GM18861 (cell line): ENCODE measurements around the gene SLC24A4.

Source experiments
- ATAC-seq: cut with Tn5 transposase; IDR thresholded peaks from one replicate; pipeline ENCODE4 v1.9.1; 2021; ENCODE audit not compliant: unreplicated experiment

The SLC24A4 gene

DNA sequence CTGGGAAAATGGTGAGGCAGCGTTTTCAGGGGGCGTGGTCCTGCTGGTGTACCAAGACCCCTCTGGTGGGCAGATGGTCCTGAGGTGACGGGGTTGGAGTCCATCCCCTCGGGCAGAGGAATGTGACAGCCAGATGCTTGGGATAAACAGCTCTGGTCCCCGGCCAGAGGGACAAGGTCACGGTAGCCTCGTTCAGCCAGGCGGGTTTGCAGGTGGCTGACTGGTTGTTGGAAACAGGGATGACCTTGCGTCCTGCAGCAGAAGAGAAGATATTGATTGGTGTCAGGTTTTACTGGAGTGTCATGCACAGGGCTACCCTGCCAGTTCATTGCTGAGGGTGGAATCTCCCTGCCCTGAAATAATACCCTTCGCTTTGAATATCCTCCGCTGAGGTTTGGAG is 43.3 kb downstream of the SLC24A4 start:
- no peak for ATAC-seq

DNA sequence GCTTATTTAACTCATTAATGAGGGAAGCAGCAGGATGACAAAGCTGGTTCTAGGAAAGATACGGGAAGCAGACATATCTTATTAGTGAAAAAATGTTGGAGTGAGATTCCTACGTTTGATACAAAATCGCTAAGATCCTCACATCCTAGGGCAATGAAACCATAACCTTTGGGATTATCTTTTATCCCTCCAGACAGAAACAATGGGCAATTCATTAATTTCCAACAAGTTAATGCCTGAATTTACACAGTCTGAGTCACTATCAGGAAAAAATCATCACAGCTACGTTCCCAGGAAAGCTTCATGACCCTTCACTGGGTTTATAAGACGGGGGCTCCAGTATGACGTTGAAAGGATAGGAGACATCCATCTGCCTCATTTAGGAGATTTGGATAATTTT is 45.0 kb downstream of the SLC24A4 start:
- ATAC-seq = no peak

DNA sequence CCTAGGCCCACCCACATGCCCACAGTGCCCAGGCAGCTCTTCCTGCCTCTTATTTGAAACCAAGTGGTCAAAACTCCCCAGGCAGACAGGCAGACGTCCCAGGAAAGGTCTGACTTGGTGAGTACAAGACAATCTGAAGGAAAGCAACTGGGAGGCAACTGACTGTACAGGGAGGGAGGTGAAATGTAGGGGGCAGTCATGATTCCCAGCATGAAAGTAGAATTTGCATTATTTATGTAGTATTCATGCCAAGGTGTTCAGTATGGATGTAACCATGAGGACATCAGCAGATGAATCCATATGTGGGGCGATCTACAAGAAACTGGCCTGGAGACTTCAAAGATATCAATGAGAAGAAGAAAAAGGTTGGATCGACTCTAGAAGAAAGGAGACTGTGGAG is 46.1 kb downstream of the SLC24A4 start:
- ATAC-seq = no peak

DNA sequence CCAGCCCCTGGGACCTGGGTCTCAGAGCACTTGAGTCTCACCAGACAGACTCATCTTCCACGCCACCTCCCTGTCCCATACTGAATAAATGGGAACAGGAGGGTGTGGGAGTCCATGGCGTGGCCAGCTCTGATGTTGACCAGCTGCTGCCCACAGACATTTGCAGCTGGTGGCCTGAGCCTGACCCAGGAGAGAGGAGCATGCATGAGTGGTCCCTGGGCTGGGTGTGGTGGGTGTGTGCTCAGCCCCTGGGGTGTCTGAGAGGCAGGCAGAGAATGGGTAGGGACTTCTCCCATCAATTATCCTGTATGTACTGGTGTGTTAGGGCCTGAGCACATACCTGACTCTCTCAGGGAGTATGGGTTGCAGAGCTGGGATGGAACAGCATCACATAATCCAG is 49.3 kb downstream of the SLC24A4 start:
- ATAC-seq = no peak

DNA sequence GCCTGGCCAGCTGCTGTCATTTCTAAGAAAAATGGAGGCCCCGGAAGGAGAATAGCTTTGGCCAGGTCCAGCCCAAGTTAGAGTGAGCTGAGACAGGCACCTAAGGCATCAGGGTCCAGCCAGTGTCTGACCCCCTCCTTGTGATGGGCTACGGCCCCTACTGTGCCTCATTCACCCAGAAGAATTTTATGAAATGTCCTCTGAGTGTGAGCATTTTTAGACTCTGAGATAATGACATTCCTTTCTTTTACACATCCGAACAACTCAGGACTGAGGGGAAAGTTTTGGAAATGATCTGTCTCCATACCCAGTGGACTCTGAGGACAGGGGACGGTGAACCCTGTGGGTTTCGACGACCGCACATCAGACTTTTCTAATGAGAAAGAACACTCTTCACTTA is 50.4 kb downstream of the SLC24A4 start:
- ATAC-seq = no peak

DNA sequence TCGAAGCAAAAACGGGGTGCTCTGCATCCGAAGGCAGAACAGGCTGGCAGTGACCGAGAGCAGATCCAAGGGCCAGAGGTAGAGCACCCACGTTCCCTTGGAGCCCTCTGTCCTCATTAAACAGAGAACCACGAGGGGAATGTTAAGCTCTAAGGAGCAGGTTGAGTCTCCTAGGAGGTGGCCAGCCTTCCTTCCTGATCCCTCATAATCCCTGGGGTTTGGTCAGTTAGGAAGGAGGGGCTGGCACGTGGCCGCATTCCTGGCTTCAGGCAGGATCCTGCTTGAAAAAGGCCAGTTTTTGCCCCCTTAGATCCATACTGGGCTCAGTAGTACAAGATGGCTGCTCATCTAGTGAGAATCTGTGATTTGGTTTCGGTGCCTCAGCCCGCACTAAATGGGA is 57.2 kb downstream of the SLC24A4 start:
- ATAC-seq = no peak

DNA sequence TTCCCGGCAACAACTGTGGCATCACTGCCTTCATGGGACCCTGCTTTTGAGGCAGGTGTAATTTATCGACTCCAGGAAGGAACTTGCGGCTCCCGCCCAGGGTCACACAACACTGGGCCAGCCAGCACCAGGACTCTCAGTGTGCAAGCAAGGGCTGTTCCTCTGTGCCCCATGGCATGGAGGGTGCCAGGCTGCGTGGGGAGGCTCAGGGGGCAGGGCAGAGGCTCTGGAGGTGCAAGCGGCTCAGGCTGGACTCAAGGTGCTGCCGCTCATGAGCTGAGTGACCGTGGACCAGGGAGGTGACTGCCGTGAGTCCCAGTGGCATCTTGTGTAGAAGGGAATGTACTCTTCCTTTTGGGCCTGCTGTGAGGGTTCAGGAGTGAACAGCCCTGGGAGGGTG is 57.6 kb downstream of the SLC24A4 start:
- ATAC-seq = no peak

DNA sequence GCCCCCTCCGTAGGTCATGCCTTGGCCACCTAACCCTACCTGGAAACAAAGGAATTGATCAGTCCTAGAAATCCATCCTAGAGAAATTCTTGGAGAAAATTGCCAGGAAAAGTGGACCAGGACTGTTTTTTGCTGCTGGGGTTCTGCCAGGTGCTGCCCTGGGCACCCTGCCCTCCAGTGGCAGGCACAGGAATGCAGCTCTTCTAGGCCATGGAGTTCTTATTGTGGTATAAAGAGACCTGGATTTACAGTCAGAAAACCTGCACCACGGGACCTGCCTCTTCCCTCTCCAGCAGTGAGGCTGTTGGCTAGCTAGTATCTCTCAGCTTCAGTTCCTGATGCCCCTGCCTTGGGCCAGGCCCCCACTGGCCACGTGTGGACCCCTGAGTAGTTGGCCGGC is 59.7 kb downstream of the SLC24A4 start:
- no peak for ATAC-seq

DNA sequence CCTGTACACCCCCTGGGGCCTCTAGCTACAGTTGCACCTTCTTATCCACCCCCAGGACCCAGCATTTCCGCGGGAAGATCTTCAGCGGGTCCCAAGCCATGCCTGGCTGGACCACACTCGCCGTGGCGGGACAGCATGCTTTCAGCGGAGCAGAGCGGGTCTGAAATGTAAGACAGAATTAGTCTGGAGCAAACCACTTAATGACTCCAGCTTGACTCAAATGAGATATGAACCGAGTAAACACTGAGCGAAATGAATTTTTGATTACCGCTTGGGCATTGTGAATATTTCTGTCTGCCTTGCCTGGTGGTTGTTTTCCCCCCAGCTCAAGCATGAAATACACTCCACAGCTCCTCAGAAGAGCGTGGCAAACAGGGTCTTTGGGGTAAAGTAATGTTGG is 60.8 kb downstream of the SLC24A4 start:
- no peak for ATAC-seq

DNA sequence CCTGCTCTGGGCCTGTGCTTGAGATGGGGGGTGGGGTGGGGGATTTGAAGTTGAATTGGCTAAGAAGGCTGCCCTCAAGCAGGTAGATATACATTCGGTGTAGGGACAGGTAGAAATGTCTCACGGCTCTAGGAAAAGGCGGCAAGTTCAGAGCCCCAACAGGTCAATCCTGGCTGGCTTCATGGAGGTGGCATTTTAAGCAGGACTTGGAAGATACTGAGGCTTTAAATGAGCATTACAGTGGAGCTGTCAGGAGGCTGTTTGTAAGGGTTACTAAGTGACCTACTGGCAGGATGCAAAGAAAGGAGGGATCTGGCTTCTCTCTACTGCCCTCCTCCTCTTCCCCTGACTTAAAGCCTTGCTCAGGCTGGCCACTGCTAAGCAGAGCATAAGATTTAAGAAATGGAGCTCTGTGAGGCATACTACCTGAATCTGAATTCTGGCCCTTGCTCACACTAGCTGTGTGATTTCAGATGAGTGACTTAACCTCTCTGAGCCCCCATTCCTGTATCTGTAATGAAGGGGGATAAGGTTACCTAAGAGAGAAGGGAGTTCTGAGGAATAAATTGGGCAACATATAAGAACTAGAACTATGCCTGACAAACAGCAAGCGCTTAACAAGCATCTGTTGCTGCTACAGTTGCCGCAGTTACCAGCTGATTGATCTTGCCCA is 61.6 kb downstream of the SLC24A4 start:
- ATAC-seq = no peak

DNA sequence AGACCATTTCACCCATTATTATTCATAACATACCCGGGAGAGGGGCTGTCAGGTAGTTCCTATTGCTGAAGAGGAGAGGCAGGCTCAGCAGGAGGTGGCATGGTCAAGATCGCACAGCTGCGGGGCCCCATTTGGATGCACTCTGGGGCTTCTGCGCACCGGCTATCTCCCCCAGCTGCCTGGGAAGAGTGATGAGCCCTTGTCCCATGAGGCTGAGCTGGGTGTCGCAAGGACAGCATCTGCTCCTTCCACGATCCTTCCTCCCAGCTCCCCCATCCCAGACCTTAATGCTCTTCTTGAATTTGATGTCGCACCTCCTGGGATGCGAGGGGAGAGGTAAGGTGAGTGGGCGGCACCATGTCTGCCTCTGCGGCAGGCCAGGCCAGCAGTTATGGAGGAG is 62.6 kb downstream of the SLC24A4 start:
- ATAC-seq = no peak

DNA sequence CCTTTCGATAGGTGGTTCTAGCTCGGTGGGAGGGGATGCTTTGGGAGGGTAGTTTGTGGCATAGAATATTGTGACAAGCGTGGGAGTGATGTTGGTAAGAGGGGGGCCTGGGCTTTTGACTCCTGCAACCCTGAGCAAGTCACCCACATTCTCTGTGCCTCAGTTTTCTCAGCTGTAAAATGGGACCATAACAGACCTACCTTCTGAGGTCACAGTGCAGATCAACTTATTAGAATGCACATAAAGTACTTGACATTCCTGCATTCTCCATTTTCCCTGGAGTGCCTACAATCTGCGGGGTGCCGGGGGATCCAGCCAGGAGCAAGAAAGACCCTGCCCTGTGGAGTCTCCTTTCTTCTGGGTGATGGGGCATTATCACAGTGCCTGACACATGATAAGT is 63.2 kb downstream of the SLC24A4 start:
- ATAC-seq = no peak

DNA sequence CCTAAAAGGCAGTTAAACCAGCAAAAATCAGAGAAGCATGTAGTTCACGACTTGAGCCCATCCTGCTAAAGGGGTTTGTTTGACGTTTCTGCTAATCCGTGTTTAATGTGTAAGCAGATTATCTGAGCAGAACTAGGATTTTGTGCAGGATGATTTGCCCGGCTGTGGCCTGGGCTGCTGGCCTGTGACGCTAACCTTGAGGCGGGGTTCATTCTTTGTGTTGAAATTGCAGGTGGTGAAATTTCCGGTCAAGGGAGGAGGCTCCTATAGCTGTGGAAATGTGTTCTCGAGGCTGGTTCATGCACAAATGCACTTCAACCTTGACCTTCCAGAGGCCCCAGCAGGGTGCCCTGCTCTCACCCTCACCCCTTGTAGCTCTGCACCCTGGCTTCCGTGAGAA is 63.7 kb downstream of the SLC24A4 start:
- no peak for ATAC-seq

DNA sequence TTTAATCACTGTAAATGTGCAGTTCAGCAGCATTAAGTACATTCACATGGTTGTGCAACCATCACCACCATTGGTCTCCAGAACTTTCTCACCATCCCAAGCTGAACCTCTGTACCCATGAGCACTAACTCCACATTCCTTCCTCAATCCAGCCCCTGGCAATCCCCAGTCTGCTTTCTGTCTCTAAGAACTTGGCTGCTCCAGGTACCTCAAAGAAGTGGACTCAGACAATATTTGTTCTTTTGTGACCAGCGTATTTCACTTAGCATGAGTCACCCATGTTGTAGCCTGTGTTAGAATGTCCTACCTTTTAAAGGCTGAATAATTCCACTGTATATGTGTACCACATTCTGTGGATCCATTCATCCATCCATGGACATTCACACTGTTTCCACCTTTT is 64.6 kb downstream of the SLC24A4 start:
- no peak for ATAC-seq

DNA sequence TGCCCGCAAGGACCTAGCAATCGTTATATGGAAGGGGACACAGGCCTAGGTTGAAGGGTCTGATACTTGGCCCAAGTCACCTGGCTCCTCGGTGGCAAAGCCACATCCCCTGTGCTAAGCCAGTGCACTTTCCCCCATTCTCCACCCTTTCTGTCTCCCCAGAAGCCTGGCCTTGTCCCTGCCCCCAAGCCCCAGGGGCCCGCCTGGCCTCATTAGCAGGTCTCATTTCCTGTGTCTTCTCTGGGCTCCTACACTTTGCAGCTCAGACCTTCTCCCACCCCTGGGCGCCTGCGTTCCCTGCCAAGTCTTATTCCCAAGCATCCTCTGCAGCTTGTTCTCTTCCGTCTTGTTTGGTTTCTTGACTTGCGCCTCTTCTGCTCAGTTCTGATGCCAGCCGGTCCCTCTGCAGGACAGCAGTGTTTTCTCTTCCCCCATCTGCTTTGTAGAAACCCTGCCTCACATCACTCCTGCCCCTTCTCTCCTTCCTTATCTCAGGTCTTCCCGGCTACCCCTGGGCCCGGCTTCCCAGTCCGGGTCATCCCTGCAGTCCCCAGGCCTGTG is 66.7 kb downstream of the SLC24A4 start:
- ATAC-seq = no peak

DNA sequence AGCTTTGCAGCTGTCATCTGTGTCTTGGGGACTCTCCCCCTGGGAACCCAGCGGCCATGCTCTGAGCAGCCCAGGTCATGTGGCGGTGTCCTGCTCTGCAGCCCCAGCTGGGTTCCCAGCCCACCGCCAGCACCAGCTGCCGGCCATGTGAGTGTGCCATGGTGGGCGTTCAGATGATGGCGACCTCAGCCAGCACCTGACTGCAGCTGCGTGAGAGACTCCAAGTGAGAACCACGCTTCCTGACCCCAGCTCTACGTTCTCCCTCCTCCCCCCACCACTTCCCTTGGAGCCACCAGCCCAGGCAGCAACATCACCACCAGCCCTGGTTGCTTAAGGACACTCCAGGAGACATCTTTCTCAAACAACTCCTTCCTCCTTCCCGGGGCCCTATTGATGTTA is 68.8 kb downstream of the SLC24A4 start:
- ATAC-seq = no peak

DNA sequence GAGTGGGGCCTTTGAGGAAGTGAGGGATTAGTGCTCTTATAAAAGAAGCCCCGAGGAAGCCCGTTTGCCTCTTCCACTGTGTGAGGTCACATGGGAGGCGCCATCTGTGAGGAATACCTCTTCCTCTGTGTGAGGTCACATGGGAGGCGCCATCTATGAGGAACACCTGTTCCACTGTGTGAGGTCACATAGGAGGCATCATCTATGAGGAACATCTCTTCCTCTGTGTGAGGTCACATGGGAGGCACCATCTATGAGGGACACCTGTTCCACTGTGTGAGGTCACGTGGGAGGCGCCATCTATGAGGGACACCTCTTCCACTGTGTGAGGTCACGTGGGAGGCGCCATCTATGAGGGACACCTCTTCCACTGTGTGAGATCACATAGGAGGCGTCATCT is 69.7 kb downstream of the SLC24A4 start:
- ATAC-seq = no peak

DNA sequence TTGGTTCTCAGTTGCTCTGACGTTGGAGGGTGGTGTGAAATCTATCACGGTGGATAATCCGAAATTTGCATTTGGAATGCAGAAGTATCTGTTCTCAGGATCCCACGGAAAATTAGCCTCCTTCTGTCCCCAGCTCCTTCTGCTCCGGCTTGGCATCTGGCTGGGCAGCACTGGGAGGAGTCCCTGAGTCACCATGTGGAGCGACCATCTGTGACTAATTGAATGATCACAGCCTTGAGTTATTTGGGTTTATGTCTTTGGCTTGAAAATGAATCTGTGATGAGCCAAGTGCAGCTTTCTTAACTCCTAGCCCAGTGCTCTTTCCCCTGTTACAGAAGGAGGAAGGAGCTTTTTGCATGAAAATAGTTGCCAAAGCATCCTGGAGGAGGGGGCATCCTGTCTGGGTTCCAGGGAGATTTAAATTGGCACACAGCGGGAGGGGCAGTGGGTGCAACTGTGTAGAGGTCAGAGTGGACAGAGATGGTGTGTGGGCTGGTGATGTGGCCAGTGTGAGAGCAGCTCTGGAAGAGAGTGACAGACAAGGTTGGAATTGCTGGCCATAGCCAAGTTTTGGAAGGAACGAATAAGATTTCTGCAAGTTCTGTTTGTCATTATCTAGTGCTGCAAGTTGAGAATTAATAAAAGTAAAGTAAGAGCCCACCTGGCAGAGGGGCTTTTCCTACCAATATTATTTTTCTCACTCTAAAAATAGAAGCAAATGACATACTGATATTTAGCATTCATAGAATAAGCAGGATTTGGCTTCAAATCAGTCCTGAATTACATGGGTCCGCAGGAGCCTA is 74.4 kb downstream of the SLC24A4 start:
- ATAC-seq = no peak

DNA sequence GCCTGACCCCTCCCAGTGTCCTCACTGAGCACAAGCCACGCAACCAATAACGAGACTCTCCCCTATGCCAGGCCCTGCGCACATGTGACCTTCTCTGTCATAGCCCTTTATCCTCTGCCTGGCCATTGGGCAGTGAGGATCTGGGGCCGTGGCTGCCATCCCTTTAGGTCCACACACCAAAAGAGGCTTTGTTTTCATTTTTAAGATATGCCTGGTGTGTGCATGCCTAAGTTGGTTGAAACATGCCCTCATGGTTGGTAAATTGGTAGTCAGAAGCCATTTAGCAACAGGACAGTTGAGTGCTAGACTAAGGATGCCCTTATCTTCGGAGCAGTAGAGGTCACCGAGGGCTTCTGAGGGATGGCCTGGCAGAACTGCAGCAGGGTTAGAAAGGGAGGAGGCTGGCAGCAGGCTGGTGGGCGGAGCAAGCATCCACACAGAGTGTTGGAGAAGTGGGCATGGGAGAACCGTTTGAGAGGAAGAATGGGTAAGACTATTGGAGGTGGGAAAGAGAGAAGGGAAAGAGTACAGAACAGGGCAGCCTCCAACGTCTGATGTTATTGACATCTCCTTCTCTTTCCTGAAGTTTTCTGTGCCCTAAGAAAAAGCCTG is 75.1 kb downstream of the SLC24A4 start:
- no peak for ATAC-seq

DNA sequence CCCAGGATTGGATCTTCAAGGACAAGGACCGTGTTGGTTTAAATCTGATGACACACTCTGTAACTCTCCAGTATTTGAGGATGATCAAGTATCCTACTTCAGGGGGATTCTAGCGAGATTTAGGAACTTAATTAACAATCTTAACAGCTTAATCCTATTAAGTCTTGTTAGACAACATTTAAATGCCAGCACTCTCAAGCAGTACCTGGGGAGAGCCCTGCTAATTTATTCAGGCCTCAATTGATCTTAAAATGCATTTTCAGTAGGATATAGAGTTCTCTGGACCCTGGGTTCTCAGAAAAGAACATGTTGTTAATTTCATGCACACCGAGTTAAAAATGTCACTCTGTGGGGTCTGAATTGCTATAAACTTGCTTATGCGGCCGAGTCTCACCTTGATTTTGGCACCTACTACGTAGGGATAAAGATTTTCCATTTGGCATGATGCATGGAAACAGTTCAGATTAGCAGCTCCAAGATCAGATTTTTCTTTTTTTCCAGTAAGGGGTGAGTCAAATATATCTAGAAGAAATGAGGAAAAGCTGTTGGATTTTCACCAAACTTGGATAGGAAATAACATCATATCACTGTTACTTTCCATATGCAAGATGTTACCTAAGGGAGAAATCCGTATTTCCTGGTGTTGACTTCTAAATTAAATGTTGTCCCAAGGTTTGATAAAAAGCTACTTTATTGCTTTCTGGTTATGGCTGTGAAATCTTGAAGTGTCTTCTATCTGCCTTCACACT is 76.1 kb downstream of the SLC24A4 start:
- ATAC-seq = no peak
